ENCODE measurements around the gene MTFR1L. TPM values are rescaled to one million over a fixed set of nuclear protein-coding genes. Genes with fewer than 3 reads are reported as not detected.
A peak's percentile ranks its signal among the peaks of the same experiment; 100 is the strongest.

MTFR1L gene
- polyA plus RNA-seq, 1 experiment = 65.8 TPM

DNA sequence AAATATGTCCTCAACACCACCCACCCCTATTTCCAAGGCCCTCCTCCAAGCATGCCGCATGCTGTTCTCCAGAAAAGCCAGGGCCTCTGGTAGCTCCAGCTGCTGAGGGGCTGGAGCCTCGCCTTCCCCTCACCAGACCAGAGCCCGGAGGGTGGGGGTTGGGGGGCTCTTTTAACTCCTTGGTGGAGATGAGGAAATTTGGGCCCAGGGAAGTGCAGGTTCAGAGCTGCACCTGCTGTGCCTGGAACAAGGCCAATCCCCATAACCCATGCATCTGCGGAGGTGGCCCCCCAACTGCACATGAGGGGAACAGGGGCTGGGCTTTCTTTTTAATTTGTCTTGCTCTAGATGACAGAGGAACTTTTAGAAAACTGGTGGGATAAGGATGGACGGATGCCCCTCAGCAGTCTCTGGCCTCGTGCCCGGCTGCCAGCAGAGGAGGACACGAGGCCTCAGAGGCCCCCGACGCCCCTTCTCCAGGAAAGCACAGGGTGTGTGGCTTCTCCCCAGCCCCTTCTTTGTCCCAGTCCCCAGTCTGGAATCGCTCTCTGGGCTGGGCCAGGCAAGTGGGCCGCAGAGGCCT lies 20.3 kb upstream of the MTFR1L start:
- Histone ChIP-seq H3K27me3 (ENCODE audit: control insufficient read depth, insufficient read depth, low read length) (no peaks in the 10 kb centered on the region), H3K4me3 (ENCODE audit: low read depth, low read length) (peak overlapping the region; percentile 58), H3K27ac (ENCODE audit: low read depth, low read length) (peak overlapping the region; percentile 31), H3K9me3 (ENCODE audit: control insufficient read depth, insufficient read depth, low read length) (no peaks in the 10 kb centered on the region)
- CTCF ChIA-PET = interaction anchor here (0.7 to 5.4 kb wide), 3 partner anchors 12 to 312 kb away, joined by 3 to 74 read pairs (median 10); no protein-coding TSS in a partner anchor
- TF ChIP-seq, protein P1, sequence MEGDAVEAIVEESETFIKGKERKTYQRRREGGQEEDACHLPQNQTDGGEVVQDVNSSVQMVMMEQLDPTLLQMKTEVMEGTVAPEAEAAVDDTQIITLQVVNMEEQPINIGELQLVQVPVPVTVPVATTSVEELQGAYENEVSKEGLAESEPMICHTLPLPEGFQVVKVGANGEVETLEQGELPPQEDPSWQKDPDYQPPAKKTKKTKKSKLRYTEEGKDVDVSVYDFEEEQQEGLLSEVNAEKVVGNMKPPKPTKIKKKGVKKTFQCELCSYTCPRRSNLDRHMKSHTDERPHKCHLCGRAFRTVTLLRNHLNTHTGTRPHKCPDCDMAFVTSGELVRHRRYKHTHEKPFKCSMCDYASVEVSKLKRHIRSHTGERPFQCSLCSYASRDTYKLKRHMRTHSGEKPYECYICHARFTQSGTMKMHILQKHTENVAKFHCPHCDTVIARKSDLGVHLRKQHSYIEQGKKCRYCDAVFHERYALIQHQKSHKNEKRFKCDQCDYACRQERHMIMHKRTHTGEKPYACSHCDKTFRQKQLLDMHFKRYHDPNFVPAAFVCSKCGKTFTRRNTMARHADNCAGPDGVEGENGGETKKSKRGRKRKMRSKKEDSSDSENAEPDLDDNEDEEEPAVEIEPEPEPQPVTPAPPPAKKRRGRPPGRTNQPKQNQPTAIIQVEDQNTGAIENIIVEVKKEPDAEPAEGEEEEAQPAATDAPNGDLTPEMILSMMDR (IDR thresholded peaks at IDR 0.05; ENCODE audit: low read depth, low read length) = no peak
- DNase-seq (ENCODE audit: low read depth, low spot score) = no peak
- POLR2A ChIA-PET = no interaction called here

DNA sequence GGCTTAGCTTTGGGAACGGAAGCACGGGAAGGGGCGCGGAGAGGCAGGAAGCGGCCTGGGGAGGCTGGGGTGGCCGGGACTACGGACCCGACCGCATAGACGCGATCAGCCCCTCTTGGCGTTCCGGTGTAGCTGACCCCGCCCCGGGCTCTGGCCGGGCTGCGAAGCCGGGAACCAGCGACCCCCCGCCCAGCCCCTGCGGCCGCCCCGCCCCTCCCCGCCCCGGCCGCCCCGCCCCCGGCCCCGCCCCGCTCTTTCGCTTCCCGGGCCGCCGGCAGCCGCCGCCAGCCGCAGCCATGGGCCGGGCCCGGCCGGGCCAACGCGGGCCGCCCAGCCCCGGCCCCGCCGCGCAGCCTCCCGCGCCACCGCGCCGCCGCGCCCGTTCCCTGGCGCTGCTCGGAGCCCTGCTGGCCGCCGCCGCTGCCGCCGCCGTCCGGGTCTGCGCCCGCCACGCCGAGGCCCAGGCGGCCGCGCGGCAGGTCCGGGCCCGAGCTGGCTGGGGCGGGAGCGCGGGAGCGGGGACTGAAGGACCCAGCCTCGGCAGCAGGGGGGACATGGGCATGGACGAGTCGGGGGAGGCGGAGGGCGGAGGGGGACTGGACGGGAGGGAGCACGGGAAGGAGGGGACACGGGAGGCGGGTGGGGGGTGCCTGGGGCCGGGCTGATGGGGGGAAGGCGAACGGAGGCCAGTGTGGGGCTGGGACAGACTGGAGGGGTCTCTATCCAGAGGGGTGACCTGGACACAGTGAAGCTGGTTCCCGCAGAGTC lies 19.6 kb upstream of the MTFR1L start, which contains the start of gene SELENON:
TSS of gene SELENON (plus strand) at position 259 of the 768 bp plus-strand sequence. CDS start at position 297, 38 bp downstream.
- ChIA-PET POLR2A (interaction anchor here (0.6 to 0.9 kb wide), 2 partner anchors 12 to 373 kb away, joined by 3 to 9 read pairs; no protein-coding TSS in a partner anchor), CTCF (interaction anchor here (0.7 to 5.4 kb wide), 2 partner anchors 191 to 313 kb away, joined by 3 to 74 read pairs; no protein-coding TSS in a partner anchor)
- Histone ChIP-seq H3K27me3 (ENCODE audit: control insufficient read depth, insufficient read depth, low read length) (no peaks in the 10 kb centered on the region), H3K27ac (ENCODE audit: low read depth, low read length) (peak within 1 kb of the TSS; percentile 31), H3K9me3 (ENCODE audit: control insufficient read depth, insufficient read depth, low read length) (no peaks in the 10 kb centered on the region), H3K4me3 (ENCODE audit: low read depth, low read length) (peak within 1 kb of the TSS; percentile 75)
- TF ChIP-seq, protein P1 (IDR thresholded peaks at IDR 0.05; ENCODE audit: low read depth, low read length) = no peak
- DNase-seq (ENCODE audit: low read depth, low spot score) = no peak

DNA sequence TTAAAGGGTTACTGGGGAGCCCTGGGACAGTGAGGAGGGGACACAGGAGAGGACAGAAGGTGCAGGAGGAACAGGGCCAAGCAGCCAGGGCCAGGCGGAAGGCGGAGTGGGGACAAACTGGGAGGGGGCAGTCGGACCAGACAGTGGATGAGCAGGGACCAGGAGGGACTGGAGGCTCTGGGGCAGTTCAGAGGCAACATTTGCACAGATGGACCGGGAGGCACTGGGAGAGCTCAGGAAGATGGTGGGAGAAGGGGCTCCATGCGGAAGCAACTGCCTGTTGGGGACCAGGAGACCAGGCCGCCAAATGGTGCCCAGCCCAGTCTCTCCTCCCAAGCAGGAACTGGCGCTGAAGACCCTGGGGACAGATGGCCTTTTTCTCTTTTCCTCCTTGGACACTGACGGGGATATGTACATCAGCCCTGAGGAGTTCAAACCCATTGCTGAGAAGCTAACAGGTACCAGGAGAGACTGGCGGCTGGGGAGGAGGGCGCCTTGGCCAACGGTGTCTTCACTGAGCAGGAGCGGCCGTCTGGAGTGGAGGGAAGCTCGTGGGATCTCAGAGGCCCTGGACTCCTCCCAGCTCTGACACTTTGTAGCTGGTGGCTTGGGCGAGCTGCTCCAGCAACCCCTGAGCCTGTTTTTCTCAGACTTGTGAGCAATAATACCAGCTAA lies 18.9 kb upstream of the MTFR1L start:
- Histone ChIP-seq H3K27ac (ENCODE audit: low read depth, low read length) (no peak overlapping the region), H3K9me3 (ENCODE audit: control insufficient read depth, insufficient read depth, low read length) (no peaks in the 10 kb centered on the region), H3K27me3 (ENCODE audit: control insufficient read depth, insufficient read depth, low read length) (no peaks in the 10 kb centered on the region), H3K4me3 (ENCODE audit: low read depth, low read length) (peak overlapping the region; percentile 75)
- ChIA-PET CTCF (interaction anchor here (0.5 to 5.4 kb wide), 3 partner anchors 182 to 255 kb away, joined by 3 to 74 read pairs (median 4); no protein-coding TSS in a partner anchor), POLR2A (interaction anchor here (0.6 to 0.9 kb wide), 2 partner anchors 12 to 372 kb away, joined by 3 to 9 read pairs; no protein-coding TSS in a partner anchor)
- TF ChIP-seq, protein P1 (IDR thresholded peaks at IDR 0.05; ENCODE audit: low read depth, low read length) = no peak
- no peak for DNase-seq (ENCODE audit: low read depth, low spot score)

DNA sequence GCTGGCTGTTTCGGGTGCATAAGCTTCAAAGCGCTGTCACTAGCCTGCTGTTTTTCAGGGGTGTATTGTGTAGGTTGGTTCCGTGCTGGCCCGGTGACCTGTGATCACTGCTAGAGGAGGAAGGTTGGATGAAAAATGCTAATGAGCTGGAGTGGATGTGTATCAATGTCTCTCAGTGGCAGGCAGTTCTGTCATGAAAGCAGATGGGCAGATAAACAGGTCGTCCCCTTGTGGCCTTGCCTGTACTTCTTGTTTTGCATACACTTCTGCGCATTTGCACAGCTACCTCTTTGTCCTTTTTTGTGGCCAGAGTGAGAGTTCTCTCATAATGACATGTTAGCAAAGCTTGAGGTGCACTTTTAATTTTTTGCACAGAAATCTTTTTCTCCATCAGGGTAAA lies 16.8 kb upstream of the MTFR1L start:
- ChIA-PET POLR2A (no interaction called here), CTCF (interaction anchor here (1.3 to 1.5 kb wide), 2 partner anchors 9 to 194 kb away, joined by 7 read pairs; no protein-coding TSS in a partner anchor)
- TF ChIP-seq, protein P1 (IDR thresholded peaks at IDR 0.05; ENCODE audit: low read depth, low read length) = no peak
- Histone ChIP-seq H3K27me3 (ENCODE audit: control insufficient read depth, insufficient read depth, low read length) (no peaks in the 10 kb centered on the region), H3K27ac (ENCODE audit: low read depth, low read length) (no peak overlapping the region), H3K9me3 (ENCODE audit: control insufficient read depth, insufficient read depth, low read length) (no peaks in the 10 kb centered on the region; the same call in 1 of the 2 replicates), H3K4me3 (ENCODE audit: low read depth, low read length) (no peak overlapping the region)
- no peak for DNase-seq (ENCODE audit: low read depth, low spot score)

All from AG04450 (cell line).